HepG2 (cell line): Measurements from ENCODE around the gene TUBB3. TPM values are rescaled to one million over a fixed set of nuclear protein-coding genes. Genes with fewer than 3 reads are reported as not detected.

ENCODE experiments used
- AGO1 ChIP-seq: fragments of 200-400 bp; formaldehyde crosslinking; IDR thresholded peaks from 2 replicates; pipeline ENCODE4 v1.6.1; 2017; ENCODE audit warnings: mild to moderate bottlenecking, low read depth, low read length, moderate library complexity; ENCODE audit not compliant: poor library complexity, severe bottlenecking
- ATAD3A ChIP-seq: sonication (generic); formaldehyde crosslinking; IDR thresholded peaks from 2 replicates; pipeline ENCODE4 v1.4.0; 2020; ENCODE audit warnings: missing genetic modification reagents
- CENPT ChIP-seq: sonication (generic); formaldehyde crosslinking; IDR thresholded peaks from 2 replicates; pipeline ENCODE4 v1.8.0; 2022; ENCODE audit warnings: low read depth, mild to moderate bottlenecking, moderate library complexity, missing genetic modification reagents
- EEA1 ChIP-seq: sonication (generic); formaldehyde crosslinking; IDR thresholded peaks from 2 replicates; pipeline ENCODE4 v1.5.1; 2020; ENCODE audit warnings: mild to moderate bottlenecking, missing genetic modification reagents, borderline replicate concordance
- EED ChIP-seq: sonication (generic); formaldehyde crosslinking; IDR thresholded peaks from 2 replicates; pipeline ENCODE4 v1.5.0; 2020; ENCODE audit warnings: mild to moderate bottlenecking, missing genetic modification reagents
- FOSL2 ChIP-seq: sonication (generic); formaldehyde crosslinking; IDR thresholded peaks from 2 replicates; pipeline ENCODE4 v1.4.0; 2020; ENCODE audit warnings: missing genetic modification reagents
- GABPB1 ChIP-seq: IDR thresholded peaks from 2 replicates; pipeline ENCODE4 v1.6.1; 2016; ENCODE audit warnings: mild to moderate bottlenecking, missing genetic modification reagents, moderate library complexity, missing compliant biosample characterization
- HOXA9 ChIP-seq: sonication (generic); formaldehyde crosslinking; IDR thresholded peaks from 2 replicates; pipeline ENCODE4 v1.8.1; 2022; ENCODE audit warnings: missing genetic modification reagents, mild to moderate bottlenecking, moderate library complexity, borderline replicate concordance
- IKZF1 ChIP-seq: fragments of 450-650 bp; IDR thresholded peaks from 2 replicates; pipeline ENCODE4 v1.7.1; 2016
- RBFOX2 ChIP-seq: fragments of 200-400 bp; formaldehyde crosslinking; IDR thresholded peaks from 2 replicates; pipeline ENCODE4 v1.6.1; 2017; ENCODE audit warnings: low read depth, mild to moderate bottlenecking, low read length
- SCMH1 ChIP-seq: sonication (generic); formaldehyde crosslinking; IDR thresholded peaks from 2 replicates; pipeline ENCODE4 v1.9.0; 2021; ENCODE audit warnings: missing genetic modification reagents, mild to moderate bottlenecking, borderline replicate concordance
- ZBTB21 ChIP-seq: sonication (generic); formaldehyde crosslinking; IDR thresholded peaks from 2 replicates; pipeline ENCODE4 v1.4.0; 2020; ENCODE audit warnings: missing genetic modification reagents
- ZBTB38 ChIP-seq: sonication (generic); formaldehyde crosslinking; IDR thresholded peaks from 2 replicates; pipeline ENCODE4 v1.5.1; 2020; ENCODE audit warnings: mild to moderate bottlenecking, missing genetic modification reagents
- ZNF746 ChIP-seq: sonication (generic); formaldehyde crosslinking; IDR thresholded peaks from 2 replicates; pipeline ENCODE4 v1.8.0; 2022; ENCODE audit warnings: mild to moderate bottlenecking, missing genetic modification reagents
- ZSCAN21 ChIP-seq: sonication (generic); formaldehyde crosslinking; IDR thresholded peaks from 2 replicates; pipeline ENCODE4 v1.8.0; 2022; ENCODE audit warnings: mild to moderate bottlenecking, missing genetic modification reagents, moderate library complexity, borderline replicate concordance
- polyA plus RNA-seq, 8 experiments: library from polyadenylated mRNA; depleted of rRNA in 3 of 8; stranded (reverse) in 7 of 8; unstranded in 1 of 8; fragments of >200 nt; fragmentation: Illumina TruSeq in 4 of 8; extraction: Trizol in 4 of 8; gene quantifications; 2 replicates each; pipeline versions ENCODE4 v1.2.1 to v1.2.3, GENCODE V29; 2011 to 2016; ENCODE audit warnings: low read depth in 4 of 8, missing spikeins in 1 of 8, mixed read lengths in 1 of 8; ENCODE audit not compliant: insufficient read depth in 1 of 8
- total RNA-seq, 5 experiments: library from RNA; depleted of rRNA; stranded (reverse); fragments of >200 nt; fragmentation: Illumina TruSeq; extraction: Trizol; gene quantifications; 2 replicates each; pipeline ENCODE4 v1.2.3, GENCODE V29; 2016; ENCODE audit warnings: low read depth in 1 of 5
- TF ChIP-seq, protein P1 (sequence below): sonication (generic); formaldehyde crosslinking; IDR thresholded peaks from 2 replicates; pipeline ENCODE4 v1.8.0; 2022; ENCODE audit warnings: missing genetic modification reagents, low read depth, mild to moderate bottlenecking, borderline replicate concordance
- TF ChIP-seq, protein P2 (sequence below): sonication (generic); formaldehyde crosslinking; IDR thresholded peaks from 2 replicates; pipeline ENCODE4 v1.5.0; 2020; ENCODE audit warnings: mild to moderate bottlenecking, missing genetic modification reagents
- TF ChIP-seq, protein P3 (sequence below): sonication (generic); formaldehyde crosslinking; IDR thresholded peaks from 2 replicates; pipeline ENCODE4 v1.4.0; 2020; ENCODE audit warnings: mild to moderate bottlenecking, missing genetic modification reagents
- TF ChIP-seq, protein P4 (sequence below): sonication (generic); formaldehyde crosslinking; IDR thresholded peaks from 2 replicates; pipeline ENCODE4 v1.4.0; 2020; ENCODE audit warnings: mild to moderate bottlenecking, missing genetic modification reagents, borderline replicate concordance
- TF ChIP-seq, protein P5 (sequence below): sonication (generic); formaldehyde crosslinking; IDR thresholded peaks from 2 replicates; pipeline ENCODE4 v1.5.0; 2020; ENCODE audit warnings: mild to moderate bottlenecking, missing genetic modification reagents, moderate library complexity

The TUBB3 gene
- total and polyA plus RNA-seq, 2 of the 13 experiments (the other 11 are each of a cell fraction or from before 2014, with no cell fraction given): 110 to 185 TPM

DNA sequence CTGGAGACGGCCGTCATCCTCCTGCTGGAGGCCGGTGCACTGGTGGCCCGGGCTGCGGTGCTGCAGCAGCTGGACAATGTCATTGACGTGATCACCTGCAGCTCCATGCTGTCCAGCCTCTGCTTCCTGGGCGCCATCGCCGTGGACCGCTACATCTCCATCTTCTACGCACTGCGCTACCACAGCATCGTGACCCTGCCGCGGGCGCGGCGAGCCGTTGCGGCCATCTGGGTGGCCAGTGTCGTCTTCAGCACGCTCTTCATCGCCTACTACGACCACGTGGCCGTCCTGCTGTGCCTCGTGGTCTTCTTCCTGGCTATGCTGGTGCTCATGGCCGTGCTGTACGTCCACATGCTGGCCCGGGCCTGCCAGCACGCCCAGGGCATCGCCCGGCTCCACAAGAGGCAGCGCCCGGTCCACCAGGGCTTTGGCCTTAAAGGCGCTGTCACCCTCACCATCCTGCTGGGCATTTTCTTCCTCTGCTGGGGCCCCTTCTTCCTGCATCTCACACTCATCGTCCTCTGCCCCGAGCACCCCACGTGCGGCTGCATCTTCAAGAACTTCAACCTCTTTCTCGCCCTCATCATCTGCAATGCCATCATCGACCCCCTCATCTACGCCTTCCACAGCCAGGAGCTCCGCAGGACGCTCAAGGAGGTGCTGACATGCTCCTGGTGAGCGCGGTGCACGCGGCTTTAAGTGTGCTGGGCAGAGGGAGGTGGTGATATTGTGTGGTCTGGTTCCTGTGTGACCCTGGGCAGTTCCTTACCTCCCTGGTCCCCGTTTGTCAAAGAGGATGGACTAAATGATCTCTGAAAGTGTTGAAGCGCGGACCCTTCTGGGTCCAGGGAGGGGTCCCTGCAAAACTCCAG, 3.4 kb upstream of the TUBB3 start (continued):
- TF ChIP-seq, protein P1, sequence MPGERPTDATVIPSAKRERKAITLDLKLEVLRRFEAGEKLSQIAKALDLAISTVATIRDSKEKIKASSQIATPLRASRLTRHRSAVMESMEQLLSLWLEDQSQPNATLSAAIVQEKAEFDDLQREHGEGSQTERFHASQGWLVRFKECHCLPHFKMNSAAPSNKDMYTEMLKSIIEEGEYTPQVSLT: no peak
- 0 out of 2 replicates have a peak, but pooled peaks have one; percentile 32 for TF ChIP-seq EEA1 (CRISPR knock-in tag)
- TF ChIP-seq ZBTB21 (CRISPR knock-in tag): no peak
- TF ChIP-seq, protein P2, sequence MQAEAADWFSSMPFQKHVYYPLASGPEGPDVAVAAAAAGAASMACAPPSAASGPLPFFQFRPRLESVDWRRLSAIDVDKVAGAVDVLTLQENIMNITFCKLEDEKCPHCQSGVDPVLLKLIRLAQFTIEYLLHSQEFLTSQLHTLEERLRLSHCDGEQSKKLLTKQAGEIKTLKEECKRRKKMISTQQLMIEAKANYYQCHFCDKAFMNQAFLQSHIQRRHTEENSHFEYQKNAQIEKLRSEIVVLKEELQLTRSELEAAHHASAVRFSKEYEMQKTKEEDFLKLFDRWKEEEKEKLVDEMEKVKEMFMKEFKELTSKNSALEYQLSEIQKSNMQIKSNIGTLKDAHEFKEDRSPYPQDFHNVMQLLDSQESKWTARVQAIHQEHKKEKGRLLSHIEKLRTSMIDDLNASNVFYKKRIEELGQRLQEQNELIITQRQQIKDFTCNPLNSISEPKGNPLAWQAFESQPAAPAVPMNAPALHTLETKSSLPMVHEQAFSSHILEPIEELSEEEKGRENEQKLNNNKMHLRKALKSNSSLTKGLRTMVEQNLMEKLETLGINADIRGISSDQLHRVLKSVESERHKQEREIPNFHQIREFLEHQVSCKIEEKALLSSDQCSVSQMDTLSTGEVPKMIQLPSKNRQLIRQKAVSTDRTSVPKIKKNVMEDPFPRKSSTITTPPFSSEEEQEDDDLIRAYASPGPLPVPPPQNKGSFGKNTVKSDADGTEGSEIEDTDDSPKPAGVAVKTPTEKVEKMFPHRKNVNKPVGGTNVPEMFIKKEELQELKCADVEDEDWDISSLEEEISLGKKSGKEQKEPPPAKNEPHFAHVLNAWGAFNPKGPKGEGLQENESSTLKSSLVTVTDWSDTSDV (CRISPR knock-in tag): 0 out of 2 replicates have a peak, but pooled peaks have one; percentile 19
- no peak for TF ChIP-seq ATAD3A (CRISPR knock-in tag)
- TF ChIP-seq, protein P3, sequence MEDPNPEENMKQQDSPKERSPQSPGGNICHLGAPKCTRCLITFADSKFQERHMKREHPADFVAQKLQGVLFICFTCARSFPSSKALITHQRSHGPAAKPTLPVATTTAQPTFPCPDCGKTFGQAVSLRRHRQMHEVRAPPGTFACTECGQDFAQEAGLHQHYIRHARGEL (CRISPR knock-in tag): 0 out of 2 replicates have a peak, but pooled peaks have one; percentile 45
- no peak for TF ChIP-seq IKZF1
- TF ChIP-seq, protein P4, sequence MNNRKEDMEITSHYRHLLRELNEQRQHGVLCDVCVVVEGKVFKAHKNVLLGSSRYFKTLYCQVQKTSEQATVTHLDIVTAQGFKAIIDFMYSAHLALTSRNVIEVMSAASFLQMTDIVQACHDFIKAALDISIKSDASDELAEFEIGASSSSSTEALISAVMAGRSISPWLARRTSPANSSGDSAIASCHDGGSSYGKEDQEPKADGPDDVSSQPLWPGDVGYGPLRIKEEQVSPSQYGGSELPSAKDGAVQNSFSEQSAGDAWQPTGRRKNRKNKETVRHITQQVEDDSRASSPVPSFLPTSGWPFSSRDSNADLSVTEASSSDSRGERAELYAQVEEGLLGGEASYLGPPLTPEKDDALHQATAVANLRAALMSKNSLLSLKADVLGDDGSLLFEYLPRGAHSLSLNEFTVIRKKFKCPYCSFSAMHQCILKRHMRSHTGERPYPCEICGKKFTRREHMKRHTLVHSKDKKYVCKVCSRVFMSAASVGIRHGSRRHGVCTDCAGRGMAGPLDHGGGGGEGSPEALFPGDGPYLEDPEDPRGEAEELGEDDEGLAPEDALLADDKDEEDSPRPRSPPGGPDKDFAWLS (CRISPR knock-in tag): no peak
- peak; percentile 21 for TF ChIP-seq AGO1
- no peak; the same call in 1 of the 2 replicates for TF ChIP-seq FOSL2 (CRISPR knock-in tag)
- TF ChIP-seq CENPT (CRISPR knock-in tag): 0 out of 2 replicates have a peak, but pooled peaks have one; percentile 39
- TF ChIP-seq ZBTB38 (CRISPR knock-in tag): peak; percentile 86
- no peak for TF ChIP-seq SCMH1
- peak; percentile 54; the same call in 1 of the 2 replicates for TF ChIP-seq ZNF746 (CRISPR knock-in tag)
- TF ChIP-seq, protein P5, sequence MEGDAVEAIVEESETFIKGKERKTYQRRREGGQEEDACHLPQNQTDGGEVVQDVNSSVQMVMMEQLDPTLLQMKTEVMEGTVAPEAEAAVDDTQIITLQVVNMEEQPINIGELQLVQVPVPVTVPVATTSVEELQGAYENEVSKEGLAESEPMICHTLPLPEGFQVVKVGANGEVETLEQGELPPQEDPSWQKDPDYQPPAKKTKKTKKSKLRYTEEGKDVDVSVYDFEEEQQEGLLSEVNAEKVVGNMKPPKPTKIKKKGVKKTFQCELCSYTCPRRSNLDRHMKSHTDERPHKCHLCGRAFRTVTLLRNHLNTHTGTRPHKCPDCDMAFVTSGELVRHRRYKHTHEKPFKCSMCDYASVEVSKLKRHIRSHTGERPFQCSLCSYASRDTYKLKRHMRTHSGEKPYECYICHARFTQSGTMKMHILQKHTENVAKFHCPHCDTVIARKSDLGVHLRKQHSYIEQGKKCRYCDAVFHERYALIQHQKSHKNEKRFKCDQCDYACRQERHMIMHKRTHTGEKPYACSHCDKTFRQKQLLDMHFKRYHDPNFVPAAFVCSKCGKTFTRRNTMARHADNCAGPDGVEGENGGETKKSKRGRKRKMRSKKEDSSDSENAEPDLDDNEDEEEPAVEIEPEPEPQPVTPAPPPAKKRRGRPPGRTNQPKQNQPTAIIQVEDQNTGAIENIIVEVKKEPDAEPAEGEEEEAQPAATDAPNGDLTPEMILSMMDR: 0 out of 2 replicates have a peak, but pooled peaks have one; percentile 10
- peak; percentile 61 for TF ChIP-seq RBFOX2
- TF ChIP-seq GABPB1 (CRISPR knock-in tag): peak; percentile 29; the same call in 1 of the 2 replicates
- peak; percentile 93 for TF ChIP-seq EED (CRISPR knock-in tag)
- peak; percentile 49; the same call in 1 of the 2 replicates for TF ChIP-seq ZSCAN21 (CRISPR knock-in tag)
- 0 out of 2 replicates have a peak, but pooled peaks have one; percentile 33 for TF ChIP-seq HOXA9 (CRISPR knock-in tag)
